Measurements from ENCODE around the gene GAR1.
"Not testable (repeated sequence)": the region's sequence is repeated elsewhere in the genome, so short reads cannot be mapped to it uniquely, and the experiment has no call there.

The GAR1 gene

DNA sequence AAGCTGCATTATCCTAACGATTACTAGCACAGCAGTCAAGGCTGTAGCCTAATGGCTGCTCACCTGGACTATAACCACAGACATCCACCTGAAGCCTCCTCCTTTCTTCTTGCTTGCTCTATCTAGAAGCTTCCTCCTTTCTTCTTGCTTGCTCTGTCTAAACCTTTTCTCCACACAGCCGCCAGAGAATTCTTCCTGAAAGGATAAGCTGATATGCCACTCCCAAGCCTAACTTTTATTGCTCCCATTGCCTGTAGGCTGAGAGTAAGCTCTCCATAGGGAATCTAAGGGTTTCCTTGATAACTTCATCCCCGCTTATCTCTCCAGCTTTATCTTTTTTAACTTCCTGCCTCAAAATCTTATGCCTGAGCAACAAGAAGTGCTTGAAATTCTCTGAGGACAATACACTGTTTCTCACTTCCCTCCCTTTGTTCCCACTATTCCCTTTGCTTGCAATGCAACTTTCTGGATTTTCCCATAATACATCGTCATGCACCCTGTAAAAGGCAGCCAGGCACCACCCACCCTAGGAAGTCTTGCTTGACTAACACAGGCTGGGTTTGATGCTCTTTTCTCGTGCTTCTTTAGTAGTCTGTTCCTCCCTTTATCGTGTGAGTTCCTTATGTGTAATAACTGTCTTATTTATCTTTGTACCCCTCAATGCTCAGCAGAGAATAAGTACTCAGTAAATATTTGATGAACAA lies 31.0 kb downstream of the GAR1 start:
- DNase-seq (ENCODE audit: low read depth) = no peak

DNA sequence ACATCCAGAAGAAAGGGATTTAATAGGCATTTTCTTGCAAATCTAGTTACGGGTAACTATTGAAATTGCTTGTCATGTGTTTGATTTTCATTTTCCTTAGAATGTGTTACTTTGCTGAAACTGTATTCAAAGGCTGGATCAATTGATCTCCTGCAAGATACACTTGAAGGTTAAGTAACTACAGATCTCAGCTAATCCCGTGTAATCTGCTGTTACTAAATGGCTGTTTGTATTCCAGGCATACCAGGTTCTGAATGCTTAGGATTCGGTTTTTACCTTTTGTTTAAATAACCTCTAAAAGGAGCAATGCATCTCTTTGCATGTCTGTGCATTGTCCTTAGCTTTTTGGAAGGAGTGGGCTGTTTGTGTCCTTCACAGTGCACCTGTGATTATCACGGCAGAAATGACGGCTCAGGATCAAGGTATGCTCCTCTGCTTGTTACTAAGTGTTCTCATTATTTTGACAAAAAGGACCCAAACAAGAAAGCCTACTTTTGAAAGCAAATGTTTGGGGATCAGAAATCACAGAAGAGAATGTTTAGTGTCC lies 32.4 kb downstream of the GAR1 start, which contains the start of gene LRIT3:
LRIT3 (plus strand) TSS at position 212 of the 547 bp plus-strand sequence; CDS start at position 307, 95 bp downstream.
- no peak for DNase-seq (ENCODE audit: low read depth)

DNA sequence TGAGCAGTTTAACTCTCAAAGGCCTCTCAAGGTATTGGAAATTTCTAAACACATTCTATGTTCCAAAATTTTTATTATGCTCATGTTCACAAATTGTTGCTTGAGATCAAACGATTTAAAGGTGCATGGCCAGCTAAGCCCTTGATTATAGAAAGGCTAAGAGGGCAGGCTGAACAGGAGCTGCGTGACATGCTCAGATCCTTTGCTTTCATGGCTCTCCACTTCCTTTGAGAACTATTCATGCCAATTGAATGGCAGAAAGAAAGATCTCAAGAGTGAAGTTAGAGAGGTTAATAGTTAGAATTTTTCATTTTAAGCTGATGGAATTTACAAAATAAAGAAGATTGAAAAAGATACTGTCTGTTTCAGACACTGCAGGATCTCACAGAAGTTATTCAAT lies 32.9 kb downstream of the GAR1 start:
- DNase-seq (ENCODE audit: low read depth) = no peak

DNA sequence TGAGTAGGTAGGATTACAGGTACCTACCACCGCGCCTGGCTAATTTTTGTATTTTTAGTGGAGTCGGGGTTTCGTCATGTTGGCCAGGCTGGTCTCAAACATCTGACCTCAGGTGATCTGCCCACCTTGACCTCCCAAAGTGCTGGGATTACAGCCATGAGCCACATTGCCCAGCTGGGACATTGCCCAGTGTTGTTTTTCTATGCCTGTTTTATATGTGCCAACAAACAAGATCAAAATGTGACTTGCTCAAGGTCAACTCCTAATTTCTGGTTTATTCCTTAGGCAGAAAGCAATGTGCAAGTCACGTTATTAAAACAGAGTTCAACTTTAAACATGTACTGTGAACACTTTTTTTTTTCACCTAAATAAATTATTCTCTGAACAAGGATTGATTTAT lies 35.0 kb downstream of the GAR1 start:
- DNase-seq (ENCODE audit: low read depth) = no peak

DNA sequence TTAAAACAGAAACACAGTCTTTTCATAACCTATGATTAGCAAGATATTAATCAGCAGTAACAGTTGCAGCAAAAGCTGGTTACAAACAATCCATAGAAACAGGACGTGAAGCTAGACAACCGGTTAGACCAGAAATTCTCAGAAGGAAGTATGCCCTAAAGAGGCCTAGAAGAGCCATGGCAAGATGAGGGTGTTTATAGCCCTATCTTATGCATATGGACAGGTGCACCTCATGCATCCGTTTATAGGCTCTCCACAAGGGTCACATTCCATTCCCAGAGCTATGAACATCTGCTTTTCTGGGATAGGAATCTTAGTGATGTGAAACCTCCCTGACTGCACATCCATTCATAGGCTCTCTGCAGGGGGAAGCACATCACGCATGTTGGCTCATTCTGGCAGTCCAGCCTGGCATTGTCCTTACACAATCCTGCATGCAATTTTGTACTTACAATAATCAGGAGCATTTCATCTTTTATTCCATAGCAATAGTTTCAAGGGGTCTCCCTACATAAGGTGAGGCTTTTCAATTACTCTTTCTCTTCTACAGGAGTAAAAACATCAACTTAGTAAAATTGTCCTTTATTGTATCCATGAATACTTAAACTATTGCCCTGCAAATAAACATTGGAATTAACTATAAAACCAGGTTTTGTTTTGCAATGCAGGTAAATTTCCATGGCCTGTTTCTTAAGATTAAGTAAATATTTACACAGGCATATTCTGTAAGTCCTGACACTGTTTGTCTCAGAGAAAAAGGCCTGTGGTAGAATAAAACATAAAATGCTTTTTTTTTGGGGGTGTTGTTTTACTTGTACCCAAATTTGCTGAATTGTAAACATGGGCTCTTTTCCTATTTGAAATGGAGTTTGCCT lies 44.1 kb downstream of the GAR1 start:
- not testable (repeated sequence) for DNase-seq (ENCODE audit: low read depth)

GRCh38 chr4:109861271-109861670 lies 45.7 kb downstream of the GAR1 start:
- DNase-seq (ENCODE audit: low read depth) = no peak

DNA sequence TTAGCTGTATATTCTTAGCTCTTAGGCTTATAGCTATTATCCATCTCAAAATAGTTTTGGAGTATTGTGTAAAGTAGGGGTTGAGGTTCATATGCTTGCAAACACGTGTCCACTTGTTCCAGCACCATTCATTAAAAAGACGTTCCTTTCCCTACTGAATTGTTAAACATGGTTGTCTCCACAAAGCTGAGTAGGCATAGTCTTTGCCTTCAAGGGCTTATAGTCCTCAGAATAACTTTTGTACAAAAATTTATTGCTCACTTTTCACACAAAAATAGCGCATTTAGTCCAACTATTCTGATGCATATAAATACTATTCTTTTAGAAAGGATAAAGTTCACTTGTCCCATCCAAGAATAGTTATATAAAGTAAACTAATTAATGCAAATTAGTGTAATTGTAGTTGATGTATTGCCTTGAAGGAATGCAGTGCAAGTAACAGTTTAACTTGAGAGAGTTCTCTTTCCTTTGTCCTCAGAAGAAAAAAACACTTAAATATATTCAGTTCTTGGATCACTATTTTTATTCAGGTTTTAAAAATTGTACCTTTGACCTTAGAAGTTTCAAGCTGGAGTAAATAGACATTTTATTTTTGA lies 46.5 kb downstream of the GAR1 start:
- no peak for DNase-seq (ENCODE audit: low read depth)

GRCh38 chr4:109864134-109864533 lies 48.6 kb downstream of the GAR1 start:
- no peak for DNase-seq (ENCODE audit: low read depth)

- DNase-seq (ENCODE audit: low read depth) = no peak
Observed at GRCh38 chr4:109870061-109870460, 54.5 kb downstream of the GAR1 start.

DNA sequence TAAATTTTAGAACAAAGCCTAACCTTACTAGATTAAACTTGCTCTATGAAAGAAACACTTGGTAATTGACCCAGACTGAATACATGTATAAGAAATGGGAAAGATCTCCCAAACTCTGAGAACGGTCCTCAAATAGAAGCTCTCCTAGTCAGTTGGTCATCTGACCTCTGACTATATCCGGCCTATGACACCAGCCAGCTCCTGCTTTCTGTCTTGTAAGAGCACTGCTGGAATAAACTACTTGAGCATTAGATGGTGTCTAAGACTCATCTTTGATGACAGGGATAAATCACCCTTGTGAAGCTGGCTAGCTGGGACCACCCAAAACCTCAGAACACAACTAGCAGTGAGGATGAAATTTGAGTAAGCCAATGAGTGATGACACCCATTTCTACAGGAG lies 56.5 kb downstream of the GAR1 start:
- no peak for DNase-seq (ENCODE audit: low read depth)

GRCh38 chr4:109872950-109873656 lies 57.5 kb downstream of the GAR1 start:
- no peak for DNase-seq (ENCODE audit: low read depth)

DNA sequence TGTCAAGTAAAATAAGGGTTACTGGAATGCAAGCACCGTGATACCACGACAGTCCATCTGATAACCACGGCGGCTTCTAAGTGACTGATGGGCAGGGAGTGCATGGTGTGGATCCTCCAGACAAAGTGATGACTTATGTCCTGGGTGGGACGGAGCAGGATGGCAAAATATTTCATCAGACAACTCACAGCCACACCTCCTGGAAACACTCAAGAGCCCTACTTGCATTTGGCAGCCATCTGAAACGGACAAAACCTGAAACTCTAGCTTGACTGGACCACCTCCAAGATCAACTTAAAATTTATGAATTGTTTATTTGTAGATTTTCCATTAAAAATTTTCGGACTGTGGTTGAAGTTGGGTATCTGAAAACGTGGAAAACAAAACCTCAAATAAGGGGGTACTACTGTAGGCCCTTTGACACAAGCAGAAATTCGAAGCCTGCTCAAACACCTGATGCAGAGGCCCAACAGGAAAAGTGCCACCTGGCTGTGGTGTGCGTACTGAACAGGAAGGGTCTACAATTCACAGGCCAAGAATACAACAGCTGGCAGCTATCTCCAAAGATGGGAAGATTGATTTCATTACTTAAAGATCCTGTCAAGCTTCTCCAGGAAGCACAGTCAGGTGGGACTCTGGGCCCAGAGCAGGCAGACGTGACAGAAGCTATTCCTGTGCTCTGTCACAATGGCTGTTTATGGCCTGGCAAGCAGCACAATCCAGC lies 58.4 kb downstream of the GAR1 start:
- DNase-seq (ENCODE audit: low read depth) = no peak
